ENCODE results near the gene PTTG1IP.

Gene PTTG1IP

DNA sequence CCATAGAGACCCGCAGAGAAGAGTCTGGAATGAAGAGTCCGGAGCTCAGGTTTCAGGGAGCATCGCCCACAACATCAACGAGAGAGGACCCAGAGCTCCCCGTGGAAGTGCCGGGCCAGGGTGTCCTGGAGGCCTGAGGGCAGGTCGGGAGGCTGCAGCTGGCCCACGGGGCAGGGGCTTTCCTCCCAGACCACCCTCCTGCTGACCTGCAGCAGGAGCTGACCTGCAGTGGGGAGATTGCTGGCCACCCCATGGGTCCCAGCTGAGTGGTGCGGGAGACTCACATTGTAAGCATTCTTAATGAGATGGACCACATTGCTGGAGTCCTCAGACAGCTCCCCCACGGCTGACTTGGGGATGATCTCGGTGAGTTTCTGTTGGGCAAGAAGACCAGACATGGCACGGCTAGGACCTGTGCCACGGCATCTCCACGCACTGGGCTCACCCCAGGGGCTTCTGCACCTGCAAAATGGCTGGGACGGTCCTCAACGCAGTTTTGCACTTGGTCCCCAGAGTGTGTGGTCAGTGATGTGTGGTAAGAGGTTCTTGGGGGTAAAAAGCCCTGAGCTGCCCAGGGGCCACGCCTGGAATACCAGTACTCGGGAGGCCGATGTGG, 21.3 kb upstream of the PTTG1IP start:
- H3K36me3 ChIP-seq (ENCODE audit: control insufficient read depth in 1 of 2, insufficient read depth in 2 of 2, low read depth in 1 of 2, low read length in 2 of 2), result no peaks in the 10 kb centered on the region

DNA sequence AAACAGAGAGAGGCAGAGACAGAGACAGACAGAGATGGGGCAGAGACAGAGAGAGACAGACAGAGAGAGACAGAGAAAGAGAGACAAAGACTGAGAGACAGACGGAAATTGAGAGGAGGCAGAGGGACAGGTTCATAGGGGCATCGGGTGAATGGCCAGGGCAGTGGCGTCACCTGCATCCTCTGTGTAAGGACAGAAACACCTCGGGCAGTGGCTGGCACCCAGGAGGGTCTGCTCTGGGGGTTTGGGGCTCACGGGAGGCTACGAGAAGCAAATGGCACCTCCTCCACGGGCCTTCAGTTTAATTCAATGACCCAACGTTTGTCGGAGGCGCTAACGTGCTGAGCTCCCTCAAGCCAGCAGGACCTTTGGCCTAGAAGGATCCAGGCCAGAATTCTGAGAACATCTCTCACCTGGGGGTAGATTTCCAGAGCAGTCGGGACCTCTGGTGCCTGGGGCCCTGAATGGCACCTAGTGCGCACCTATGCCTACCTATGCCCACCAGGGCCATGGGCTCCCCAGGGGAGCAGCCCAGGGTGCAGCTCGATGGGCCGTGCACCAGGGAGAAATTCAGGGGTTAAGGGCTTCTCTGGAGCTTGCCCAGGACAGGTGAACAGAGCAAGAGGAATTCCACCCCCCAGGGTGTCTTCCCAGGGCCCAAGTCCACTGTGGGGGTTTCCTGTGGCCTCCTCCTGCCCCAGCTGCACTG, 20.6 kb upstream of the PTTG1IP start:
- no peak overlapping the region for H2BK12ac ChIP-seq (ENCODE audit: low read length in 2 of 2)
- no peak overlapping the region for H4K8ac ChIP-seq (ENCODE audit: low read length)
- H3K4me3 ChIP-seq (ENCODE audit: insufficient read depth in 1 of 2, low read depth in 1 of 2, low read length in 2 of 2), result no peak overlapping the region
- H3K9ac ChIP-seq (ENCODE audit: low read length), result no peak overlapping the region
- peaks cover 78 to 88% of the 10 kb centered on the region in 2 experiments for H3K27me3 ChIP-seq (ENCODE audit: control insufficient read depth in 1 of 2, insufficient read depth in 1 of 2, low read length in 2 of 2)
- peaks cover 7% of the 10 kb centered on the region for H3K4me1 ChIP-seq (ENCODE audit: control insufficient read depth, insufficient read depth, low read depth, low read length)
- no peak overlapping the region for H3K23ac ChIP-seq (ENCODE audit: low read length in 2 of 2)
- no peak overlapping the region for H3K4ac ChIP-seq (ENCODE audit: low read depth in 1 of 2, low read length in 2 of 2)
- H2BK15ac ChIP-seq (ENCODE audit: low read depth, poor library complexity, severe bottlenecking), result no peak overlapping the region
- H3K18ac ChIP-seq (ENCODE audit: low read depth in 1 of 2, low read length in 2 of 2), result no peak overlapping the region
- no peak overlapping the region for H2AK5ac ChIP-seq (ENCODE audit: low read length, severe bottlenecking)
- H2BK5ac ChIP-seq (ENCODE audit: low read depth, low read length, poor library complexity, severe bottlenecking), result no peak overlapping the region
- H3K9me3 ChIP-seq (ENCODE audit: control insufficient read depth, low read length), result no peaks in the 10 kb centered on the region
- no peak overlapping the region for H2AFZ ChIP-seq (ENCODE audit: low read depth, low read length)
- H3K36me3 ChIP-seq (ENCODE audit: control insufficient read depth in 1 of 2, insufficient read depth in 2 of 2, low read depth in 1 of 2, low read length in 2 of 2), result no peaks in the 10 kb centered on the region
- H3K4me2 ChIP-seq (ENCODE audit: low read length, poor library complexity, severe bottlenecking), result no peak overlapping the region
- no peak overlapping the region for H3K14ac ChIP-seq (ENCODE audit: low read length in 2 of 2)
- H2BK120ac ChIP-seq (ENCODE audit: low read depth, low read length), result no peak overlapping the region
- 90% methylated on average over 15 of the region's 15 CpGs for WGBS
- no peak for DNase-seq
- no peaks in the 10 kb centered on the region for H3K79me1 ChIP-seq (replicated peaks; ENCODE audit: low read length, poor library complexity, severe bottlenecking)
- H3K27ac ChIP-seq (ENCODE audit: low read length, poor library complexity, severe bottlenecking), result no peak overlapping the region
- H4K91ac ChIP-seq (ENCODE audit: low read length), result no peak overlapping the region

More for the DNA sequence above, 21.3 kb upstream of the PTTG1IP start:
- Histone ChIP-seq H2BK5ac (ENCODE audit: low read depth, low read length, poor library complexity, severe bottlenecking) (no peak overlapping the region), H3K9me3 (ENCODE audit: control insufficient read depth, low read length) (no peaks in the 10 kb centered on the region), H3K27ac (ENCODE audit: low read length, poor library complexity, severe bottlenecking) (no peak overlapping the region), H3K27me3 (ENCODE audit: control insufficient read depth in 1 of 2, insufficient read depth in 1 of 2, low read length in 2 of 2) (peaks cover 80 to 88% of the 10 kb centered on the region in 2 experiments), H3K23ac (ENCODE audit: low read length in 2 of 2) (no peak overlapping the region), H4K8ac (ENCODE audit: low read length) (no peak overlapping the region), H2AK5ac (ENCODE audit: low read length, severe bottlenecking) (no peak overlapping the region), H3K79me1 (replicated peaks; ENCODE audit: low read length, poor library complexity, severe bottlenecking) (no peaks in the 10 kb centered on the region), H2BK15ac (ENCODE audit: low read depth, poor library complexity, severe bottlenecking) (no peak overlapping the region), H3K4me2 (ENCODE audit: low read length, poor library complexity, severe bottlenecking) (no peak overlapping the region), H3K4me1 (ENCODE audit: control insufficient read depth, insufficient read depth, low read depth, low read length) (peaks cover 7% of the 10 kb centered on the region), H2AFZ (ENCODE audit: low read depth, low read length) (no peak overlapping the region), H3K18ac (ENCODE audit: low read depth in 1 of 2, low read length in 2 of 2) (no peak overlapping the region), H2BK12ac (ENCODE audit: low read length in 2 of 2) (no peak overlapping the region), H3K9ac (ENCODE audit: low read length) (no peak overlapping the region), H3K4ac (ENCODE audit: low read depth in 1 of 2, low read length in 2 of 2) (no peak overlapping the region), H4K91ac (ENCODE audit: low read length) (no peak overlapping the region), H2BK120ac (ENCODE audit: low read depth, low read length) (no peak overlapping the region), H3K14ac (ENCODE audit: low read length in 2 of 2) (no peak overlapping the region), H3K4me3 (ENCODE audit: insufficient read depth in 1 of 2, low read depth in 1 of 2, low read length in 2 of 2) (no peak overlapping the region)
- no peak for DNase-seq
- WGBS, result 83% methylated on average over 17 of the region's 19 CpGs

DNA sequence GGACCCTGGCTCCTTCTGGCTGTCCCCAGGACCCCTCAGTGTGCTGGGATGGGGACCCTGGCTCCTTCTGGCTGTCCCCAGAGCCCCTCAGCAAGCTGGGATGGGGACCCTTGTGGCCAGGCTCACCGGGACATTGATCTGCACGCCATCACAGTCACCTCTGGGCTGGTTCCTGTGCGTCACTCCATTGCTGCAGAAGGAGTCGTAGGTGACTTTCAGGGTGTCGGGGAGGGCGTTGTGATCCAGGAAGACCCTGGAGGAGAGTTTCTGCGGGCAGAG, 19.7 kb upstream of the PTTG1IP start:
- no peaks in the 10 kb centered on the region for H3K36me3 ChIP-seq (ENCODE audit: control insufficient read depth in 1 of 2, insufficient read depth in 2 of 2, low read depth in 1 of 2, low read length in 2 of 2)
- no peak overlapping the region for H3K4me2 ChIP-seq (ENCODE audit: low read length, poor library complexity, severe bottlenecking)
- no peak overlapping the region for H3K14ac ChIP-seq (ENCODE audit: low read length in 2 of 2)
- no peak overlapping the region for H3K4me3 ChIP-seq (ENCODE audit: insufficient read depth in 1 of 2, low read depth in 1 of 2, low read length in 2 of 2)
- no peak overlapping the region for H3K23ac ChIP-seq (ENCODE audit: low read length in 2 of 2)
- no peak overlapping the region for H2AK5ac ChIP-seq (ENCODE audit: low read length, severe bottlenecking)
- no peak overlapping the region for H3K9ac ChIP-seq (ENCODE audit: low read length)
- no peak for DNase-seq
- no peak overlapping the region for H2AFZ ChIP-seq (ENCODE audit: low read depth, low read length)
- H3K79me1 ChIP-seq (replicated peaks; ENCODE audit: low read length, poor library complexity, severe bottlenecking), result no peaks in the 10 kb centered on the region
- no peak overlapping the region for H3K4ac ChIP-seq (ENCODE audit: low read depth in 1 of 2, low read length in 2 of 2)
- no peak overlapping the region for H4K8ac ChIP-seq (ENCODE audit: low read length)
- no peak overlapping the region for H2BK5ac ChIP-seq (ENCODE audit: low read depth, low read length, poor library complexity, severe bottlenecking)
- no peak overlapping the region for H3K27ac ChIP-seq (ENCODE audit: low read length, poor library complexity, severe bottlenecking)
- peaks cover 7% of the 10 kb centered on the region for H3K4me1 ChIP-seq (ENCODE audit: control insufficient read depth, insufficient read depth, low read depth, low read length)
- H3K18ac ChIP-seq (ENCODE audit: low read depth in 1 of 2, low read length in 2 of 2), result no peak overlapping the region
- no peak overlapping the region for H4K91ac ChIP-seq (ENCODE audit: low read length)
- 92% methylated on average over 7 of the region's 7 CpGs for WGBS
- no peak overlapping the region for H2BK12ac ChIP-seq (ENCODE audit: low read length in 2 of 2)
- peaks cover 71 to 80% of the 10 kb centered on the region in 2 experiments for H3K27me3 ChIP-seq (ENCODE audit: control insufficient read depth in 1 of 2, insufficient read depth in 1 of 2, low read length in 2 of 2)
- H2BK15ac ChIP-seq (ENCODE audit: low read depth, poor library complexity, severe bottlenecking), result no peak overlapping the region
- H3K9me3 ChIP-seq (ENCODE audit: control insufficient read depth, low read length), result no peaks in the 10 kb centered on the region
- no peak overlapping the region for H2BK120ac ChIP-seq (ENCODE audit: low read depth, low read length)

DNA sequence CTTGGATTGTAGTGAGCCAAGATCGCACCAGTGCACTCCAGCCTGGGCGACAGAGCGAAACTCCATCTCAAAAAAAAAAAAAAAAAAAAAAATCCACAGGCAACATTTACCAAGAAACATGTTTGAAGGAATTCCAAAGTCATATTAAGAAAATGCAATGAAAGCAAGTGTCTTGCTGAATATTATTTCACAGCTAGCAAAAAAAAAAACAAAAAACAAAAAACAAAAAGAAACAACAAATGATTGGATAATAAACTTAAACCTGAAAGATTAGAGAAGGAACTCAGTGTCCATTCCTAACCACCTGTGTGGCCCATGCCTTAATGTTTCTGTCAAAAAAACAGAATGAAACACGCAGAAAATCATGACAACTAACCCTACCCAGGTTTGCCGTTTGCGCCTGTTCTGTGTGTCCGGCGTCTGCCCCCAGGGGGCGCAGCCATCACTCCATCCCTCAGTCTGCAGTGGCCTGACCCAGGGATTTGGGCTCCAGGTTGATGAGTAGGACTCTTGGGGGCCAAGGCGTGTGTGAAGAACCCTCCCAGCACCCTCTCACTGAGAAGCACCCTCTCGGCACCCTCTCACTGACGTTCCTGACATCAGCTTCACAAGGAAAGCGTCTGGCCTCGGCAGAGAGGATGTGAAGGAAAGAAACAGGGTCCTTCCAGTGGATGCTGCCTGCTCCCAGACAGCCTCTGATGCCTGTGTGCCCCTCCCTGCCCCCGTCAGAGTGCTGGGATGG, 19.2 kb upstream of the PTTG1IP start:
- Histone ChIP-seq H3K14ac (ENCODE audit: low read length in 2 of 2) (no peak overlapping the region), H4K91ac (ENCODE audit: low read length) (no peak overlapping the region), H2BK12ac (ENCODE audit: low read length in 2 of 2) (no peak overlapping the region), H2AFZ (ENCODE audit: low read depth, low read length) (no peak overlapping the region), H3K18ac (ENCODE audit: low read depth in 1 of 2, low read length in 2 of 2) (no peak overlapping the region), H2BK15ac (ENCODE audit: low read depth, poor library complexity, severe bottlenecking) (no peak overlapping the region), H3K4me2 (ENCODE audit: low read length, poor library complexity, severe bottlenecking) (no peak overlapping the region), H3K4me1 (ENCODE audit: control insufficient read depth, insufficient read depth, low read depth, low read length) (peaks cover 7% of the 10 kb centered on the region), H3K4me3 (ENCODE audit: insufficient read depth in 1 of 2, low read depth in 1 of 2, low read length in 2 of 2) (no peak overlapping the region), H2BK120ac (ENCODE audit: low read depth, low read length) (no peak overlapping the region), H3K27ac (ENCODE audit: low read length, poor library complexity, severe bottlenecking) (no peak overlapping the region), H3K36me3 (ENCODE audit: control insufficient read depth in 1 of 2, insufficient read depth in 2 of 2, low read depth in 1 of 2, low read length in 2 of 2) (no peaks in the 10 kb centered on the region), H2AK5ac (ENCODE audit: low read length, severe bottlenecking) (no peak overlapping the region), H3K4ac (ENCODE audit: low read depth in 1 of 2, low read length in 2 of 2) (no peak overlapping the region), H3K79me1 (replicated peaks; ENCODE audit: low read length, poor library complexity, severe bottlenecking) (no peaks in the 10 kb centered on the region), H3K9me3 (ENCODE audit: control insufficient read depth, low read length) (no peaks in the 10 kb centered on the region), H2BK5ac (ENCODE audit: low read depth, low read length, poor library complexity, severe bottlenecking) (no peak overlapping the region), H4K8ac (ENCODE audit: low read length) (no peak overlapping the region), H3K9ac (ENCODE audit: low read length) (no peak overlapping the region), H3K27me3 (ENCODE audit: control insufficient read depth in 1 of 2, insufficient read depth in 1 of 2, low read length in 2 of 2) (peaks cover 66 to 75% of the 10 kb centered on the region in 2 experiments), H3K23ac (ENCODE audit: low read length in 2 of 2) (no peak overlapping the region)
- 35% methylated on average over 12 of the region's 15 CpGs for WGBS
- DNase-seq, result no peak
